ENCODE measurements around the gene DNAAF9. TPM values are rescaled to one million over a fixed set of nuclear protein-coding genes. Genes with fewer than 3 reads are reported as not detected.

The DNAAF9 gene
- total and polyA plus RNA-seq, 4 donors = 1.4 to 4.4 (median 2.4) TPM

DNA sequence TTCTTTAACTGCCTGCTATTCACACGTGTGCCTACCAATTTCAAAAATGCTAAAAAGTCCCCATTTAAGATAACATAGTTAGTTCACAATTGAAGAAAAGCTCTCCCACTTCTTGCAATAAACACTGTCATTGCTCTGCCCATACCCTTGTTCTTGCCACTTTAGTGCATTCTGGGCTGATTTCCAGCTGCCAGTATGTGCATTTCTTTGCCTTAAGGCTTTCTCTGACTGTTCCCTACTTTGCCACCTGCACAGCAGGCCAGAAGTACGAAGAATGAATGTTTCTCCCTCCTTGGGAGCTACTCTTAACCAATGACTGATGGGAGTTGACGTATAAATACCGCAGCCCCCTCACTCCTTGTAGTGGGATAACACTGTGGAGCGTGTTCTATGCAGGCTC, 47.4 kb upstream of the DNAAF9 start:
- no peaks in the 10 kb centered on the region for H3K27me3 ChIP-seq (ENCODE audit: control insufficient read depth in 4 of 4, insufficient read depth in 4 of 4, low read length in 3 of 4)
- no peaks in the 10 kb centered on the region for H3K9me3 ChIP-seq (ENCODE audit: control insufficient read depth in 4 of 4, low read length in 3 of 4)
- WGBS = 70% methylated on average over 5 of the region's 5 CpGs
- no peak overlapping the region for H3K9ac ChIP-seq (ENCODE audit: low read depth in 1 of 2, low read length in 2 of 2)
- no peak for DNase-seq (ENCODE audit: low spot score)
- TF ChIP-seq, protein P1, sequence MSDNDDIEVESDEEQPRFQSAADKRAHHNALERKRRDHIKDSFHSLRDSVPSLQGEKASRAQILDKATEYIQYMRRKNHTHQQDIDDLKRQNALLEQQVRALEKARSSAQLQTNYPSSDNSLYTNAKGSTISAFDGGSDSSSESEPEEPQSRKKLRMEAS (IDR thresholded peaks at IDR 0.05) = no peak
- TF ChIP-seq FOXA2 (IDR thresholded peaks at IDR 0.05) = no peak
- TF ChIP-seq, protein P2, sequence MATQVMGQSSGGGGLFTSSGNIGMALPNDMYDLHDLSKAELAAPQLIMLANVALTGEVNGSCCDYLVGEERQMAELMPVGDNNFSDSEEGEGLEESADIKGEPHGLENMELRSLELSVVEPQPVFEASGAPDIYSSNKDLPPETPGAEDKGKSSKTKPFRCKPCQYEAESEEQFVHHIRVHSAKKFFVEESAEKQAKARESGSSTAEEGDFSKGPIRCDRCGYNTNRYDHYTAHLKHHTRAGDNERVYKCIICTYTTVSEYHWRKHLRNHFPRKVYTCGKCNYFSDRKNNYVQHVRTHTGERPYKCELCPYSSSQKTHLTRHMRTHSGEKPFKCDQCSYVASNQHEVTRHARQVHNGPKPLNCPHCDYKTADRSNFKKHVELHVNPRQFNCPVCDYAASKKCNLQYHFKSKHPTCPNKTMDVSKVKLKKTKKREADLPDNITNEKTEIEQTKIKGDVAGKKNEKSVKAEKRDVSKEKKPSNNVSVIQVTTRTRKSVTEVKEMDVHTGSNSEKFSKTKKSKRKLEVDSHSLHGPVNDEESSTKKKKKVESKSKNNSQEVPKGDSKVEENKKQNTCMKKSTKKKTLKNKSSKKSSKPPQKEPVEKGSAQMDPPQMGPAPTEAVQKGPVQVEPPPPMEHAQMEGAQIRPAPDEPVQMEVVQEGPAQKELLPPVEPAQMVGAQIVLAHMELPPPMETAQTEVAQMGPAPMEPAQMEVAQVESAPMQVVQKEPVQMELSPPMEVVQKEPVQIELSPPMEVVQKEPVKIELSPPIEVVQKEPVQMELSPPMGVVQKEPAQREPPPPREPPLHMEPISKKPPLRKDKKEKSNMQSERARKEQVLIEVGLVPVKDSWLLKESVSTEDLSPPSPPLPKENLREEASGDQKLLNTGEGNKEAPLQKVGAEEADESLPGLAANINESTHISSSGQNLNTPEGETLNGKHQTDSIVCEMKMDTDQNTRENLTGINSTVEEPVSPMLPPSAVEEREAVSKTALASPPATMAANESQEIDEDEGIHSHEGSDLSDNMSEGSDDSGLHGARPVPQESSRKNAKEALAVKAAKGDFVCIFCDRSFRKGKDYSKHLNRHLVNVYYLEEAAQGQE (IDR thresholded peaks at IDR 0.05) = no peak
- TF ChIP-seq RXRA (IDR thresholded peaks at IDR 0.05) = no peak
- no peak for TF ChIP-seq FOXA1 (IDR thresholded peaks at IDR 0.05)
- no peak for TF ChIP-seq GABPA (IDR thresholded peaks at IDR 0.05 in 1 of 2, conservative IDR thresholded peaks at IDR 0.05 in 1 of 2)
- no peak for TF ChIP-seq SP1 (IDR thresholded peaks at IDR 0.05)
- TF ChIP-seq, protein P3, sequence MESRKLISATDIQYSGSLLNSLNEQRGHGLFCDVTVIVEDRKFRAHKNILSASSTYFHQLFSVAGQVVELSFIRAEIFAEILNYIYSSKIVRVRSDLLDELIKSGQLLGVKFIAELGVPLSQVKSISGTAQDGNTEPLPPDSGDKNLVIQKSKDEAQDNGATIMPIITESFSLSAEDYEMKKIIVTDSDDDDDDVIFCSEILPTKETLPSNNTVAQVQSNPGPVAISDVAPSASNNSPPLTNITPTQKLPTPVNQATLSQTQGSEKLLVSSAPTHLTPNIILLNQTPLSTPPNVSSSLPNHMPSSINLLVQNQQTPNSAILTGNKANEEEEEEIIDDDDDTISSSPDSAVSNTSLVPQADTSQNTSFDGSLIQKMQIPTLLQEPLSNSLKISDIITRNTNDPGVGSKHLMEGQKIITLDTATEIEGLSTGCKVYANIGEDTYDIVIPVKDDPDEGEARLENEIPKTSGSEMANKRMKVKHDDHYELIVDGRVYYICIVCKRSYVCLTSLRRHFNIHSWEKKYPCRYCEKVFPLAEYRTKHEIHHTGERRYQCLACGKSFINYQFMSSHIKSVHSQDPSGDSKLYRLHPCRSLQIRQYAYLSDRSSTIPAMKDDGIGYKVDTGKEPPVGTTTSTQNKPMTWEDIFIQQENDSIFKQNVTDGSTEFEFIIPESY (IDR thresholded peaks at IDR 0.05) = no peak
- TF ChIP-seq NR2F2 (IDR thresholded peaks at IDR 0.05) = no peak
- no peak for TF ChIP-seq HNF4G (IDR thresholded peaks at IDR 0.05)
- TF ChIP-seq, protein P4, sequence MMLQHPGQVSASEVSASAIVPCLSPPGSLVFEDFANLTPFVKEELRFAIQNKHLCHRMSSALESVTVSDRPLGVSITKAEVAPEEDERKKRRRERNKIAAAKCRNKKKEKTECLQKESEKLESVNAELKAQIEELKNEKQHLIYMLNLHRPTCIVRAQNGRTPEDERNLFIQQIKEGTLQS (IDR thresholded peaks at IDR 0.05) = no peak
- TF ChIP-seq YY1 (IDR thresholded peaks at IDR 0.05) = no peak
- TF ChIP-seq JUND (IDR thresholded peaks at IDR 0.05) = no peak
- TF ChIP-seq RAD21 (IDR thresholded peaks at IDR 0.05) = no peak
- TF ChIP-seq, protein P5, sequence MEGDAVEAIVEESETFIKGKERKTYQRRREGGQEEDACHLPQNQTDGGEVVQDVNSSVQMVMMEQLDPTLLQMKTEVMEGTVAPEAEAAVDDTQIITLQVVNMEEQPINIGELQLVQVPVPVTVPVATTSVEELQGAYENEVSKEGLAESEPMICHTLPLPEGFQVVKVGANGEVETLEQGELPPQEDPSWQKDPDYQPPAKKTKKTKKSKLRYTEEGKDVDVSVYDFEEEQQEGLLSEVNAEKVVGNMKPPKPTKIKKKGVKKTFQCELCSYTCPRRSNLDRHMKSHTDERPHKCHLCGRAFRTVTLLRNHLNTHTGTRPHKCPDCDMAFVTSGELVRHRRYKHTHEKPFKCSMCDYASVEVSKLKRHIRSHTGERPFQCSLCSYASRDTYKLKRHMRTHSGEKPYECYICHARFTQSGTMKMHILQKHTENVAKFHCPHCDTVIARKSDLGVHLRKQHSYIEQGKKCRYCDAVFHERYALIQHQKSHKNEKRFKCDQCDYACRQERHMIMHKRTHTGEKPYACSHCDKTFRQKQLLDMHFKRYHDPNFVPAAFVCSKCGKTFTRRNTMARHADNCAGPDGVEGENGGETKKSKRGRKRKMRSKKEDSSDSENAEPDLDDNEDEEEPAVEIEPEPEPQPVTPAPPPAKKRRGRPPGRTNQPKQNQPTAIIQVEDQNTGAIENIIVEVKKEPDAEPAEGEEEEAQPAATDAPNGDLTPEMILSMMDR (IDR thresholded peaks at IDR 0.05; ENCODE audit: low read depth, low read length, missing input control) = no peak
- TF ChIP-seq EGR1 (IDR thresholded peaks at IDR 0.05; ENCODE audit: low read depth in 2 of 2) = no peak
- no peak for TF ChIP-seq TAF1 (conservative IDR thresholded peaks at IDR 0.05)
- TF ChIP-seq HNF4A (conservative IDR thresholded peaks at IDR 0.05) = no peak
- no peaks in the 10 kb centered on the region for H3K4me1 ChIP-seq (ENCODE audit: control insufficient read depth in 4 of 4, insufficient read depth in 4 of 4, low read length in 3 of 4)
- H3K36me3 ChIP-seq (ENCODE audit: control insufficient read depth in 4 of 4, insufficient read depth in 3 of 4, low read depth in 1 of 4, low read length in 3 of 4) = no peaks in the 10 kb centered on the region
- H3K27ac ChIP-seq (ENCODE audit: low read depth in 1 of 2, low read length in 2 of 2) = no peak overlapping the region
- H3K4me3 ChIP-seq (ENCODE audit: low read depth in 1 of 3, low read length in 3 of 3) = no peak overlapping the region
